GM12801 (cell line): ENCODE results near the gene TSR3.

ENCODE experiments used
- CTCF ChIP-seq: IDR thresholded peaks from one replicate; pipeline ENCODE4 v1.5.1; 2011; ENCODE audit warnings: control low read depth; ENCODE audit not compliant: insufficient read length; ENCODE audit errors: extremely low read depth

TSR3 gene

GRCh38 chr16:1356061-1356900, 4.6 kb upstream of the TSR3 start:
- no peak for TF ChIP-seq CTCF

GRCh38 chr16:1355591-1355990, 3.9 kb upstream of the TSR3 start:
- no peak for TF ChIP-seq CTCF

- no peak for TF ChIP-seq CTCF
Observed at GRCh38 chr16:1354815-1355540, 3.3 kb upstream of the TSR3 start.

- TF ChIP-seq CTCF = no peak
Observed at GRCh38 chr16:1351215-1351581, 480 bp downstream of the TSR3 start.

GRCh38 chr16:1350691-1351090, 987 bp downstream of the TSR3 start:
- TF ChIP-seq CTCF = no peak

GRCh38 chr16:1349951-1350350, 1.7 kb downstream of the TSR3 start:
- no peak for TF ChIP-seq CTCF

- no peak for TF ChIP-seq CTCF
Observed at GRCh38 chr16:1349351-1349750, 2.3 kb downstream of the TSR3 start.
